ENCODE results near the gene CARS1. TPM values are rescaled to one million over a fixed set of nuclear protein-coding genes. Genes with fewer than 3 reads are reported as not detected.

Gene CARS1
- total RNA-seq, 1 donor from 2014 or later = 14.3 TPM

GRCh38 chr11:2989551-2989950 lies 67.7 kb downstream of the CARS1 start:
- TF ChIP-seq CTCF (IDR thresholded peaks at IDR 0.05; ENCODE audit: borderline replicate concordance) = no peak
- peaks cover 62% of the 10 kb centered on the region for H3K4me1 ChIP-seq
- H3K36me3 ChIP-seq = no peaks in the 10 kb centered on the region
- H3K9me3 ChIP-seq (replicated peaks) = no peaks in the 10 kb centered on the region
- intact Hi-C loops (cut with micrococcal nuclease) = no loop called here
- peak overlapping the region; percentile 90 for H3K4me3 ChIP-seq
- H3K27ac ChIP-seq (replicated peaks) = no peak overlapping the region
- no peak for DNase-seq
- no peaks in the 10 kb centered on the region for H3K27me3 ChIP-seq (ENCODE audit: low read depth)

GRCh38 chr11:2989006-2989405 lies 68.2 kb downstream of the CARS1 start:
- intact Hi-C loops (cut with micrococcal nuclease) = no loop called here
- Histone ChIP-seq H3K36me3 (no peaks in the 10 kb centered on the region), H3K9me3 (replicated peaks) (no peaks in the 10 kb centered on the region), H3K27ac (replicated peaks) (no peak overlapping the region), H3K4me1 (peaks cover 62% of the 10 kb centered on the region), H3K27me3 (ENCODE audit: low read depth) (no peaks in the 10 kb centered on the region), H3K4me3 (peak overlapping the region; percentile 90)
- no peak for TF ChIP-seq CTCF (IDR thresholded peaks at IDR 0.05; ENCODE audit: borderline replicate concordance)
- no peak for DNase-seq

GRCh38 chr11:2987881-2988861 lies 69.1 kb downstream of the CARS1 start:
- Histone ChIP-seq H3K4me3 (peak overlapping the region; percentile 90), H3K27ac (replicated peaks) (no peak overlapping the region), H3K27me3 (ENCODE audit: low read depth) (no peaks in the 10 kb centered on the region), H3K4me1 (peaks cover 68% of the 10 kb centered on the region), H3K9me3 (replicated peaks) (no peaks in the 10 kb centered on the region), H3K36me3 (no peaks in the 10 kb centered on the region)
- no peak for DNase-seq
- intact Hi-C loops (cut with micrococcal nuclease) = no loop called here
- TF ChIP-seq CTCF (IDR thresholded peaks at IDR 0.05; ENCODE audit: borderline replicate concordance) = no peak

GRCh38 chr11:2983908-2984307 lies 73.3 kb downstream of the CARS1 start:
- Histone ChIP-seq H3K27ac (replicated peaks) (no peak overlapping the region), H3K27me3 (ENCODE audit: low read depth) (no peaks in the 10 kb centered on the region), H3K4me3 (no peak overlapping the region), H3K36me3 (peaks cover 5% of the 10 kb centered on the region), H3K4me1 (peaks cover 52% of the 10 kb centered on the region), H3K9me3 (replicated peaks) (no peaks in the 10 kb centered on the region)
- intact Hi-C loops (cut with micrococcal nuclease) = no loop called here
- TF ChIP-seq CTCF (IDR thresholded peaks at IDR 0.05; ENCODE audit: borderline replicate concordance) = no peak
- no peak for DNase-seq

- no peaks in the 10 kb centered on the region for H3K9me3 ChIP-seq (replicated peaks)
- no peak for TF ChIP-seq CTCF (IDR thresholded peaks at IDR 0.05; ENCODE audit: borderline replicate concordance)
- H3K4me3 ChIP-seq = no peak overlapping the region
- H3K27ac ChIP-seq (replicated peaks) = no peak overlapping the region
- H3K36me3 ChIP-seq = peaks cover 21% of the 10 kb centered on the region
- no peaks in the 10 kb centered on the region for H3K27me3 ChIP-seq (ENCODE audit: low read depth)
- no peak for DNase-seq
- peaks cover 48% of the 10 kb centered on the region for H3K4me1 ChIP-seq
- intact Hi-C loops (cut with micrococcal nuclease) = no loop called here
Observed at GRCh38 chr11:2982214-2982613, 75.0 kb downstream of the CARS1 start.
